Gastroesophageal sphincter (tissue), 3 donors: ENCODE data around the gene PTK7.

ENCODE experiments used
- CTCF ChIP-seq, 4 experiments: fragments of 200-600 bp in 2 of 4; fragments of 450-650 bp in 2 of 4; sonication (generic) in 1 of 4; IDR thresholded peaks; one replicate each; pipeline ENCODE4 v1.5.1; 2017 to 2019; ENCODE audit warnings: antibody characterized with exemption in 4 of 4, mild to moderate bottlenecking in 2 of 4, moderate library complexity in 2 of 4
- EP300 ChIP-seq: sonication (generic); formaldehyde crosslinking; IDR thresholded peaks from one replicate; pipeline ENCODE4 v1.6.1; 2017; ENCODE audit warnings: antibody characterized with exemption, mild to moderate bottlenecking
- POLR2A ChIP-seq, 2 donors: fragments of 450-650 bp; IDR thresholded peaks; one replicate each; pipeline ENCODE4 v1.6.1; 2017; ENCODE audit warnings: antibody characterized with exemption in 2 of 2, mild to moderate bottlenecking in 2 of 2, moderate library complexity in 1 of 2
- POLR2AphosphoS5 ChIP-seq: sonication (generic); formaldehyde crosslinking; IDR thresholded peaks from one replicate; pipeline ENCODE4 v1.6.1; 2017; ENCODE audit warnings: antibody characterized with exemption

GRCh38 chr6:43050981-43051380, 25.1 kb upstream of the PTK7 start:
- TF ChIP-seq CTCF (IDR thresholded peaks at IDR 0.05) (no peak), POLR2A (IDR thresholded peaks at IDR 0.05) (no peak), EP300 (no peak), POLR2AphosphoS5 (no peak)
